ENCODE data around the gene BTG2. TPM values are rescaled to one million over a fixed set of nuclear protein-coding genes. Genes with fewer than 3 reads are reported as not detected.

The BTG2 gene
- total RNA-seq, 1 experiment from 2014 or later = 24.2 TPM

GRCh38 chr1:203281851-203282661, 23.3 kb upstream of the BTG2 start (continued):
- TF ChIP-seq EZH2phosphoT487 (IDR thresholded peaks at IDR 0.05; ENCODE audit: borderline replicate concordance) (no peak), MAX (IDR thresholded peaks at IDR 0.05) (no peak)

GRCh38 chr1:203282720-203283542, 22.4 kb upstream of the BTG2 start:
- no peak overlapping the region for H3K4me2 ChIP-seq (ENCODE audit: low read length)
- H3K4me3 ChIP-seq (replicated peaks in 1 of 2; ENCODE audit: low read depth in 1 of 2, low read length in 2 of 2) = no peak overlapping the region
- CTCF ChIA-PET = interaction anchor here (0.9 to 4.3 kb wide), 2 partner anchors 10 to 16 kb away, joined by 3 to 20 read pairs; no protein-coding TSS in a partner anchor
- H3K27me3 ChIP-seq (ENCODE audit: insufficient read depth, low read length) = no peaks in the 10 kb centered on the region
- intact Hi-C loops (cut with micrococcal nuclease) = no loop called here
- no peaks in the 10 kb centered on the region for H4K20me1 ChIP-seq (ENCODE audit: insufficient read depth)
- no peaks in the 10 kb centered on the region for H3K36me3 ChIP-seq (ENCODE audit: control insufficient read depth in 1 of 2, insufficient read depth in 2 of 2, low read length in 2 of 2)
- DNase-seq (ENCODE audit: low read depth, low spot score) = no peak
- H2AFZ ChIP-seq (ENCODE audit: low read depth, low read length, poor library complexity, severe bottlenecking) = no peak overlapping the region
- H3K9me3 ChIP-seq (ENCODE audit: control insufficient read depth in 1 of 2, insufficient read depth in 1 of 2, low read depth in 1 of 2, low read length in 2 of 2) = no peaks in the 10 kb centered on the region
- H3K27ac ChIP-seq (ENCODE audit: low read depth, low read length) = no peak overlapping the region
- BruUV-seq (replicated peaks) = no TSS peak
- H3K4me1 ChIP-seq (ENCODE audit: control insufficient read depth in 1 of 2, insufficient read depth in 2 of 2, low read length in 2 of 2) = peaks cover 11 to 23% of the 10 kb centered on the region in 2 experiments
- TF ChIP-seq JUND (IDR thresholded peaks at IDR 0.05) (no peak), TCF7L2 (IDR thresholded peaks at IDR 0.05; ENCODE audit: borderline replicate concordance, extremely low read depth, insufficient read depth, insufficient read length) (no peak), SRF (IDR thresholded peaks at IDR 0.05; ENCODE audit: low read depth) (no peak), CEBPB (IDR thresholded peaks at IDR 0.05; ENCODE audit: low read depth) (no peak), EZH2phosphoT487 (IDR thresholded peaks at IDR 0.05; ENCODE audit: borderline replicate concordance) (no peak), ELF1 (IDR thresholded peaks at IDR 0.05; ENCODE audit: borderline replicate concordance, low read depth) (no peak)
- no peak overlapping the region for H3K9ac ChIP-seq (ENCODE audit: low read length)
- no peaks in the 10 kb centered on the region for H3K79me2 ChIP-seq (ENCODE audit: insufficient read depth, low read length)
- no peak for ATAC-seq
- RAD21 ChIA-PET (ENCODE audit: low non-redundant PET in 1 of 2, low total read pairs in 2 of 2, uncharacterized antibody in 2 of 2, unreplicated experiment in 2 of 2) = no interaction called here
- H3K9me2 ChIP-seq (ENCODE audit: insufficient read depth) = no peaks in the 10 kb centered on the region
- POLR2A ChIA-PET = no interaction called here
